ENCODE data around the gene SRGAP2C.
"Not testable (repeated sequence)": the region's sequence is repeated elsewhere in the genome, so short reads cannot be mapped to it uniquely, and the experiment has no call there.

The SRGAP2C gene

DNA sequence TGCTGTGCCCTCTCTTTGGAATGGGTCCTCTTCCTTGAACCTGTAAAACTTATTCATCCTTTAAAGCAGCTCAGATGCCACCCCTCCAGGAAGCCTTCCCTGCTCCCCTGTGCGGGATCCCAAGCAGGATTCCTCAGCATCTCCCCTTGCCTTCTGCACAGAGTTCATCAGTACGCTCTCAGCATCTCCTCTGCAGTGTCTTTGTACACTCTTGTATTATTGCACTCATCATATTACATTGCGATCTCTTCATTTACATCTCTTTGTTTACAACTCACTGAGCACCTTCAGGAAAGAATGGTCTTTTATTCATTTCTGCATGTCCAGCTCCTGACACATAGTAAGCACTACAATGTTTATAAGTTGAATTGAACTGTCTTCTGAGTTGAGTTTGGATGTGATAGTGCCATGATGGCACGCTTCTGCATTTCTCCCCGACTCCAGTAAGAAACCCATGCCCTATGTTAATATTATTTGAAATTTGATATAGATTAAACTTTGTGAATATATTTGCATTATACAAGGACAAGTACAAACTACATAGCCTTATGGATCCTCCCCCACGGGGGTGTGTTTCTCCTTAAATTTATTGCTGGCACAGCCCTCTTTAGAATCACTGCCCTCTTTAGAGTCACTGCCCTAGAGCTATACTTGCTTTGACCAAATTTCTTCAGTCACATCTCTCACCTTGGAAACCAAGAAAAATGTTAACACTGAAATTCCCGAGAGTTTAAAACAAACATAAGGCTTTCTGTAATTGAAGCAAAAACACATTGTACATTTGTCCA, 12.5 kb downstream of the SRGAP2C start:
- H3K4me1 ChIP-seq (ENCODE audit: insufficient read depth, insufficient read length); DNase-seq (ENCODE audit: low read depth, low spot score); H3K36me3 ChIP-seq (ENCODE audit: insufficient read depth, insufficient read length, low read length); H3K27me3 ChIP-seq (ENCODE audit: insufficient read depth, insufficient read length); H3K9me3 ChIP-seq (ENCODE audit: insufficient read depth, low read length); H3K4me3 ChIP-seq (ENCODE audit: insufficient read length, low read depth); H3K9ac ChIP-seq (ENCODE audit: insufficient read length, low read depth): not testable (repeated sequence)

DNA sequence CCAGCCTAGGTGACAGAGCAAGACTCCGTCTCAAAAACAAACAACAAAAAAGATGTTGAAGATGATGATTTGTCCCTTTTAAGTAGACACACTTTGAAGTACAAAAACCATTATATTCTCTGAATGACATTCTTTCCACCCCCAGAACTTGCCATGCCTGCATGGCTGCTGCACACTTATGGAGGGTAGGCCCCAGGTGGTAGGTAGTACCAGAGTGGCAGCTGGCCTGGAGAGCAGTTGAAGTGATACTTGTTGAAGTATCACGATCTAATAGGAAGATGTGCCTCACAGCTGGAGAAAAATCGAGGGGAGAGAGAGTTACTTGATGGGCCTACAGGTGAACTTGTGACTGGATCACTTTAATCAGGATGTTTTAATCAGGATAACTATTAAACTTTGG, 15.0 kb downstream of the SRGAP2C start:
- H3K4me1 ChIP-seq (ENCODE audit: insufficient read depth, insufficient read length); H3K9me3 ChIP-seq (ENCODE audit: insufficient read depth, low read length); H3K4me3 ChIP-seq (ENCODE audit: insufficient read length, low read depth); H3K9ac ChIP-seq (ENCODE audit: insufficient read length, low read depth); H3K27me3 ChIP-seq (ENCODE audit: insufficient read depth, insufficient read length); H3K36me3 ChIP-seq (ENCODE audit: insufficient read depth, insufficient read length, low read length); DNase-seq (ENCODE audit: low read depth, low spot score): not testable (repeated sequence)

DNA sequence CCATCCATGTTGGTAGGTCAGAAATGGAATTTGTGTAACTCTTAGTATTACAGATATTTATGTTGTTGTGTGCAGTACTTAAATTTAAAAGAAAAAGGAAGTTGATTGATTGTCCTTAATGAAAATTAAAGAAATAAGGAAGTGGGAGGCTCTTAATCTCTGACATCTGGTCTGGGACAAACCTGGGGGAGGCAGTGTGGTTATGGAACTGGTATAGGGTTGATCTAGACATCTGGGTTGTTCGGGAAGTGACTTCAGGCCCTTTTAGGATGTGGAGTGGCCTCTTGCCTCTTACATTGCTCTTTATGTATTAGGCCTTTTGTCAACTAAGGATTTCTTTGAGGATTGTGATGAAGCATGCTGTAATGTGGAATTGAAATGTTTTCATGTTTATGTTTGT, 15.5 kb downstream of the SRGAP2C start:
- not testable (repeated sequence) for DNase-seq (ENCODE audit: low read depth, low spot score); H3K4me1 ChIP-seq (ENCODE audit: insufficient read depth, insufficient read length); H3K36me3 ChIP-seq (ENCODE audit: insufficient read depth, insufficient read length, low read length); H3K4me3 ChIP-seq (ENCODE audit: insufficient read length, low read depth); H3K9me3 ChIP-seq (ENCODE audit: insufficient read depth, low read length); H3K9ac ChIP-seq (ENCODE audit: insufficient read length, low read depth); H3K27me3 ChIP-seq (ENCODE audit: insufficient read depth, insufficient read length)

DNA sequence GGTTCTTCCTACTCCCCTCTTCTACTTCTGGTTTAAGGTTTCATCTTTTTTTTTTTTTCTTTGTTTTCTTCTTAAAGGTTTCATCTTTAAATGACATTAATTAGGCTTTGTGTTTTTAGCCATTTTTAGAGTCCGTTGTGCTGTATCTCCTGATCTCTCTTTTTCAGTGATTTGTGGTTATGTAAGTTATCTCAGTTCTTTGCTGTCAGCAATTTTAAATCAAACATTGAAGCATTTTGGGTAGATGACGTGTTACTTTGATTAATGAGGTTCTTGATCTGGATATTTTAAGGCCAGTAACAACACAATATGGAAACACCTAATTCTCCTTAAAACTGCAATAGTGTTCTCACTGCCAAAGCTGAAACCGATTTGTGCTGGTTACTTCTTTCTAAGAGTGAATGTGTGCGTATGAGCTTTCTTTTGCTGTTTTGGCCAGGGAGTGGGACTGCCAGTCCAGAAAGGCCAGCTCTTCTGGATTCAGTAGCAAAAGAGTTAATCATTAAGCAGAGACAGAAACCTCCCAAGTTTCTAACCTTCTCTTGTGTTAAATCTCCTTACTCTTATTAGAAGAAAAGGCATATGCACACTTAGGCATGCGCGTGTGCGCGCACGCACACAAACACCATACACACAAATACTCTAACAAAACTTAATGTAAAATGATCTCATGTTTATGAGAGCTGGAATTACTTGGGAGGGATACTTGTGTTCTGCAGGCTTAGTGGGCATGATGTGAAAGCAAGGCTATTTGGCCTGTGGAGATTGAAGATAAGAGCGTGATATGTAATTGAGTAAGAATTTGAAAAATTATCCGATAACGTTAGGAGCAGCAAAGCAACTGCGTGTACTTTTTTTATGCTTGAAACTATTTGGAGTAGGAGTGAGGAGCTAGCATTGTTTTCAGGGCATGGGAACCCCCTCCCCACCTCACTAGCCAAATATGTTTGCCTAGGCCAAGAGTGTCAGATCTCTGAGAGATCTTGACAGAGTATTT, 16.5 kb downstream of the SRGAP2C start:
- not testable (repeated sequence) for H3K4me3 ChIP-seq (ENCODE audit: insufficient read length, low read depth); H3K4me1 ChIP-seq (ENCODE audit: insufficient read depth, insufficient read length); H3K9ac ChIP-seq (ENCODE audit: insufficient read length, low read depth); H3K27me3 ChIP-seq (ENCODE audit: insufficient read depth, insufficient read length); H3K9me3 ChIP-seq (ENCODE audit: insufficient read depth, low read length); DNase-seq (ENCODE audit: low read depth, low spot score); H3K36me3 ChIP-seq (ENCODE audit: insufficient read depth, insufficient read length, low read length)

DNA sequence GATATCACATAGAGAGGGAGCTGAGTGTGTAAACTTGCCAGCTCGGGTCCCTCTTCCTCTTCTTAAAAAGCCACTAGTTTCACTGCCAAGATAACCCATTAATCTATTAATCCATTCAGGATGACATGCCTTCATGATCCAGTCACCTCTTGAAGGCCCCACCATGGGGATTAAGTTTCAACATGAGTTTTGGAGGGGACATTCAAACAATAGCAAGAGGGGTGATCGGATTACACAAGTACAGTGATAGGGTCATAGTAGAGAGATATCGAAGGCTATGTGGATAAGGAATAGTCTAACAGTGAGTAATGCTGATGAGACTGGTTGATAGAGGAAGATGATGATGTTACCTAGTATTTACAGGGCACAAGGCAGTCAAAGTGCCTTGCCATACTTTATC, 18.2 kb downstream of the SRGAP2C start:
- not testable (repeated sequence) for H3K36me3 ChIP-seq (ENCODE audit: insufficient read depth, insufficient read length, low read length); H3K4me3 ChIP-seq (ENCODE audit: insufficient read length, low read depth); H3K27me3 ChIP-seq (ENCODE audit: insufficient read depth, insufficient read length); H3K4me1 ChIP-seq (ENCODE audit: insufficient read depth, insufficient read length); H3K9me3 ChIP-seq (ENCODE audit: insufficient read depth, low read length); DNase-seq (ENCODE audit: low read depth, low spot score); H3K9ac ChIP-seq (ENCODE audit: insufficient read length, low read depth)

DNA sequence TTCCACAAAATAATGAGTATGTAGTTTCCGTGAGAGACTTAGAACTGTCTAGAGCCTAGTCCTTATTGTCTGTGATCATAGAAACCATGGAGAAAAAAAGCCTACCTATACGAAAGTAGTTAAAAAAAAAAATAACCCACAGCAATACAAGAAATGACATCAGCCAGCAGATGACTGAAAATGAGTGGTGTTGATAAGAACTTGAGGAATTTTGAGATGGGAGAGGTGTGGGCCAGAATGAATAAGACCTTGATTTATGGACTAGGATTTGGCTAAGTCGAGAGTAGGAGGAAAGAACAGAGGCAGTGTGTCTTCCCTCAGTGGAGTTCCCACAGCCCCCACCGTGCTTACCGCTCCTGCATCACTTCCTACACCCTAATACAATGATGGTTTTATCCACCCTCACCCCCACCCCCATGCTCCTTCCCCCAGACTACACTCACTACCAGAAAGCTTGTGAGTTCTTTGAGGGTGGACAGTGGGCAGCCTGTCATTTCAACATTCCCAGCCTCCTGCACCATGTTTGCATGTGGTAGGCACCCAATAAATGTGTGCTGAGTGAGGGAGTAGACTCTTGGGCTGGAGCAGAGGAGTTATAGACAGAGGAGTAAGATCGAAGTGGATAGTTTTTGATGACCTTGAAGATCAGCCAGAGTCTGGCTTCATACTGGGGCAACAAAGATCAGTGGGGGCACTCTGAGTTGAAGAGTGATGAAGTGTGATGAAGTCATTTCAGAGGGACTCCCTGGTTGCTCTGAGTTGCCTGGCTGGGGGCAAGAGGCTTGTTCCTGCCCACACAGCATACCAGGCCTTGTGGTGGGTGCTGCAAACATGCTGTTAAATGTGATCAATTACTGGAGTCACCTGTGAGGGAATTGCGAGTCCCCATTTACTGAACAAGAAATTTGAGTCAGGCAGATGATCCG, 21.3 kb downstream of the SRGAP2C start:
- H3K4me3 ChIP-seq (ENCODE audit: insufficient read length, low read depth); H3K9ac ChIP-seq (ENCODE audit: insufficient read length, low read depth); H3K27me3 ChIP-seq (ENCODE audit: insufficient read depth, insufficient read length); H3K9me3 ChIP-seq (ENCODE audit: insufficient read depth, low read length); DNase-seq (ENCODE audit: low read depth, low spot score); H3K4me1 ChIP-seq (ENCODE audit: insufficient read depth, insufficient read length); H3K36me3 ChIP-seq (ENCODE audit: insufficient read depth, insufficient read length, low read length): not testable (repeated sequence)

DNA sequence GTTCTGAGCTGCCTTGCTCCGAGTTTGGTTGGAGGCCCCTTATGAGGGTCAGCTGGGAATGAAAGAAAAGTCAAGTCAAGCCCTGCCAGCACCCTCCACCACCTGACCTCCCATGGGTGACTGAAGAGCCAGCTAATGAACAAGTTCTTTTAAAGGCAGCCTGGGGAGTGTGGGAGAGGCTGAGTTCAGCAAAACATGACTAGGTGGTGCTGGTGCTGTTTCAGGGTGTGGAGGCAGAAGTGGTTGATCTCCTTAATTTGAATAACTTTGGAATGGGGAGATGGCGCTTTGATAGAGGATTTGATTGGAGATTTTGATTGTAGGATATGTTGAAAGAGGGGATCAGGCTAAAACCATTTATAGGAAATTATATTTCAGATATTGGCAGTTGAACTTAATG, 22.6 kb downstream of the SRGAP2C start:
- H3K9ac ChIP-seq (ENCODE audit: insufficient read length, low read depth); H3K4me3 ChIP-seq (ENCODE audit: insufficient read length, low read depth); DNase-seq (ENCODE audit: low read depth, low spot score); H3K4me1 ChIP-seq (ENCODE audit: insufficient read depth, insufficient read length); H3K36me3 ChIP-seq (ENCODE audit: insufficient read depth, insufficient read length, low read length); H3K27me3 ChIP-seq (ENCODE audit: insufficient read depth, insufficient read length); H3K9me3 ChIP-seq (ENCODE audit: insufficient read depth, low read length): not testable (repeated sequence)

DNA sequence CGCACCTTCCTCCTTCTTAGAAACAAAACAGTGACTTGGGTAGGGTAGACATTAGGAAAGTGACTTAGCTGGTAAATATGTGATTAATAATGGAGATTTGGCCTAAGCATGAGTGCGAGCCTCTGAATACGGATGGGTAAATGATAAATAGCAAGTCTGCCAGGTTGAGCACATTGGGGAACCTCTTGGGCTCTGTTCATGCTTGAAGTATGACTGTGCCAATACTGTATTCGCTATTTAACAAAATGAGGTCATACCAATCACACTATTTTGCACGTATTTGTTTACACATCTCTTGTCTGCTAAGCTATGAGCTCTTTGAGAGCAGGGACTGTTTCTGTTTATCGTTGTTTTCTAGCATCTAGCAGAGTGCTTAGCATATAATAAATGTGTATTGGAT, 23.6 kb downstream of the SRGAP2C start:
- H3K4me3 ChIP-seq (ENCODE audit: insufficient read length, low read depth); H3K9ac ChIP-seq (ENCODE audit: insufficient read length, low read depth); H3K9me3 ChIP-seq (ENCODE audit: insufficient read depth, low read length); H3K4me1 ChIP-seq (ENCODE audit: insufficient read depth, insufficient read length); DNase-seq (ENCODE audit: low read depth, low spot score); H3K27me3 ChIP-seq (ENCODE audit: insufficient read depth, insufficient read length); H3K36me3 ChIP-seq (ENCODE audit: insufficient read depth, insufficient read length, low read length): not testable (repeated sequence)

DNA sequence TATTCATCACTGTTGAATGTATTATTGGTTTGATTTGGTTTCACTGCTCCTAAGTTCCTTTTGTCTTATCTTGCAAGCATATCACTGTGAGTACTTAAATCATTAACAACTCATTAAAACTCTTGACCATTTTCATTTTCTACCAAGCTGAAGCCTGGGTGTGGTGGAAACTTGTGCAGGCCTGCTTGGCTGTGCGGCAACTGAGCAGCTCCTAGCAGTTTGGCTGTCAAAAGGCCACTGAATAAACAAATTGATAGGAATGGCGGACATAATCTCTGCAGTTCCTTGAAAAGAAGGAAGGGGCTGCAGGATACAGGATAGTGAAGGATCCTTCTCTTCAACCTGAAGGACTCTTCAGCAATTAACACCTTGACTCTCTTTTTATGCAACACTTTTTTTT, 26.0 kb downstream of the SRGAP2C start:
- DNase-seq (ENCODE audit: low read depth, low spot score); H3K9ac ChIP-seq (ENCODE audit: insufficient read length, low read depth); H3K36me3 ChIP-seq (ENCODE audit: insufficient read depth, insufficient read length, low read length): not testable (repeated sequence)

DNA sequence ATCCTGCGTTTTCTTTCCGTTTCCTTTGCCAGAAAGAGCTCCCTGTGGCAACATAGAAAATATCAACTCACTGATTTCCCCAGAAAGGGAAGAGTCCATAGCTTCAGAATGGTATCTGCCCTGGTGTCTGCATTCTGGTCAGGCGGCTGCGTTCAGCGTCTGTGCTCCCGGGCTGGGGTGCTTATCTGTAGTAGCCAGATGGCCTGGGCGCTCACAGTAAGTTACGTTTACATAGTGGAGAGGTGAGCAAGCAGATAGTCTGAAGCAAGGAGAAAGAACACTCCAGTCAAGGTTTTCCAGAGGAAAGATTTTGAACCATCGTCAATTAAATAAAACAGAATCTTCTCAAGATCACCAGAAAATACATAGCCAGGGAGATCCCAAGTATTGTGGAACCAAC, 28.7 kb downstream of the SRGAP2C start:
- H3K4me1 ChIP-seq (ENCODE audit: insufficient read depth, insufficient read length); H3K36me3 ChIP-seq (ENCODE audit: insufficient read depth, insufficient read length, low read length); H3K4me3 ChIP-seq (ENCODE audit: insufficient read length, low read depth); DNase-seq (ENCODE audit: low read depth, low spot score); H3K9me3 ChIP-seq (ENCODE audit: insufficient read depth, low read length); H3K9ac ChIP-seq (ENCODE audit: insufficient read length, low read depth); H3K27me3 ChIP-seq (ENCODE audit: insufficient read depth, insufficient read length): not testable (repeated sequence)

More for the DNA sequence above, 26.0 kb downstream of the SRGAP2C start:
- not testable (repeated sequence) for H3K27me3 ChIP-seq (ENCODE audit: insufficient read depth, insufficient read length); H3K4me3 ChIP-seq (ENCODE audit: insufficient read length, low read depth); H3K4me1 ChIP-seq (ENCODE audit: insufficient read depth, insufficient read length); H3K9me3 ChIP-seq (ENCODE audit: insufficient read depth, low read length)

DNA sequence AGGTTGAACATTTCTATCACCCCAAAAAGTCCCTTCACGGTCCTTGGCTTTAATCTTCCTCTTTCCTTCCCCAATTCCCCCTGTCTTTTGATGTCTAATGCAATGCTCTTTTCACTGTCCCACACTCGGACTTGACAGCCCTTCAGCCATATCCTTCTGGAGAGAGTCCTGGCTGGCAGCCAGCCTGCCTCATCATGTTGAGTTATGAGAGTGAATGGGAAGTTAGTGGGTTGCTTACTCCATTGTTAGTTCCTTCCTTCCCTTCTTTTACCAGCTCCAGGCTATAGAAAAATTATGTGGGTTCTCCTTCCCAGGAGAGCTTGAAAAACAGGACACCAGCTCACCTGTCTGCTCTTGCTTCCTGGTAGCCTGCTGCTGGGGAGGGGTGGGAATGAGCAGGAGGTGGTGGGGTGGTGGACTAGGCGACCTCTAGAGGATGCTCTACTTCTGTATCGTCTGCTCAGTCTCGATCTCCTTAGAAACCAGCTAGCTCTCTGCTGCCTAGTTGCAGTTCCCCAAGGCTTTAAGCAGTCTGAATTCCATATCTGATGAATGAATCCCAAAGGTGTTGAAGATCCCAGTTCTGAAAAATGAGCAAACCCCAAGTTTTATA, 29.9 kb downstream of the SRGAP2C start:
- H3K27me3 ChIP-seq (ENCODE audit: insufficient read depth, insufficient read length); H3K4me3 ChIP-seq (ENCODE audit: insufficient read length, low read depth); H3K36me3 ChIP-seq (ENCODE audit: insufficient read depth, insufficient read length, low read length); H3K4me1 ChIP-seq (ENCODE audit: insufficient read depth, insufficient read length); DNase-seq (ENCODE audit: low read depth, low spot score); H3K9ac ChIP-seq (ENCODE audit: insufficient read length, low read depth); H3K9me3 ChIP-seq (ENCODE audit: insufficient read depth, low read length): not testable (repeated sequence)

Data from NT2/D1 (cell line).